A172 (cell line): ENCODE data around the gene SHE. TPM values are rescaled to one million over a fixed set of nuclear protein-coding genes. Genes with fewer than 3 reads are reported as not detected.

Source experiments
- DNase-seq: peaks from one replicate; pipeline ENCODE4 v3.0.0-alpha.2; 2015; ENCODE audit warnings: low spot score
- total RNA-seq: library from RNA; depleted of rRNA; stranded (reverse); fragments of >200 nt; shearing (Covaris generic); gene quantifications from 2 replicates; pipeline ENCODE4 v1.2.3, GENCODE V29; 2014; rRNA removed

Gene SHE
- total RNA-seq, 1 experiment from 2014 or later: not detected

GRCh38 chr1:154446292-154446691 is 55.9 kb downstream of the SHE start:
- DNase-seq: peak; percentile 90

GRCh38 chr1:154445040-154445472 is 57.2 kb downstream of the SHE start:
- DNase-seq: peak; percentile 88

GRCh38 chr1:154443274-154444013 is 58.8 kb downstream of the SHE start:
- no peak for DNase-seq

GRCh38 chr1:154442006-154442740 is 60.0 kb downstream of the SHE start:
- DNase-seq: peak; percentile 83

- DNase-seq: no peak
Measured at GRCh38 chr1:154441241-154441888, 60.8 kb downstream of the SHE start.

GRCh38 chr1:154440036-154440804 is 62.0 kb downstream of the SHE start:
- DNase-seq: no peak

- no peak for DNase-seq
Measured at GRCh38 chr1:154436433-154436832, 65.8 kb downstream of the SHE start.

- no peak for DNase-seq
Measured at GRCh38 chr1:154435599-154436200, 66.5 kb downstream of the SHE start.

- DNase-seq: peak; percentile 60
Measured at GRCh38 chr1:154434346-154435085, 67.7 kb downstream of the SHE start.

GRCh38 chr1:154433161-154433764 is 68.9 kb downstream of the SHE start:
- DNase-seq: peak; percentile 86

- peak; percentile 100 for DNase-seq
Measured at GRCh38 chr1:154431586-154432373, 70.4 kb downstream of the SHE start.

GRCh38 chr1:154430903-154431302 is 71.3 kb downstream of the SHE start:
- no peak for DNase-seq

GRCh38 chr1:154429841-154430611 is 72.2 kb downstream of the SHE start:
- no peak for DNase-seq

Other genes with a start within 250 kb of the SHE start
- gene HAX1, start 229.8 kb downstream of the SHE start, total RNA-seq: 210 and 220 TPM in 2 replicates
- gene AQP10, start 181.3 kb downstream of the SHE start, total RNA-seq: not detected in 2 replicates
- gene ATP8B2, start 176.9 kb downstream of the SHE start, total RNA-seq: 93.9 and 129 TPM in 2 replicates
- gene IL6R, start 97.1 kb downstream of the SHE start, total RNA-seq: 2.4 and 4.5 TPM in 2 replicates
- not detected in 2 replicates for gene TDRD10, start 193 bp downstream of the SHE start, total RNA-seq
- gene UBE2Q1, start 56.2 kb upstream of the SHE start, total RNA-seq: 56.2 and 59.8 TPM in 2 replicates
- not detected in 2 replicates for gene CHRNB2, start 65.4 kb upstream of the SHE start, total RNA-seq
- gene ADAR, start 105.8 kb upstream of the SHE start, total RNA-seq: 110 and 119 TPM in 2 replicates